Uterus (tissue), 4 donors: ENCODE data around the gene CPSF3. TPM values are rescaled to one million over a fixed set of nuclear protein-coding genes. Genes with fewer than 3 reads are reported as not detected.
"Not testable (repeated sequence)": the region's sequence is repeated elsewhere in the genome, so short reads cannot be mapped to it uniquely, and the experiment has no call there.

ENCODE experiments used
- DNase-seq, 2 donors: peaks; one replicate each; pipeline ENCODE4 v3.0.0-alpha.2; 2019 to 2020
- H3K27ac ChIP-seq, 2 donors: fragments of 200-600 bp; sonication (generic); 1 replicate in 1 of 2; 2 replicates in 1 of 2; pipeline ENCODE4 v1.5.1; 2016 to 2018
- H3K27me3 ChIP-seq, 2 donors: fragments of 200-600 bp; sonication (generic); one replicate each; pipeline ENCODE4 v1.5.1; 2018 to 2019; ENCODE audit warnings: control low read depth in 1 of 2
- H3K36me3 ChIP-seq, 2 donors: fragments of 200-600 bp; sonication (generic); one replicate each; pipeline ENCODE4 v1.5.1; 2019; ENCODE audit warnings: control low read depth in 1 of 2
- H3K4me1 ChIP-seq, 2 donors: fragments of 200-600 bp; sonication (generic); one replicate each; pipeline ENCODE4 v1.5.1; 2018 to 2019; ENCODE audit warnings: control low read depth in 1 of 2
- H3K4me3 ChIP-seq, 2 donors: fragments of 200-600 bp; sonication (generic); 1 replicate in 1 of 2; 2 replicates in 1 of 2; pipeline ENCODE4 v1.5.1; 2018 to 2019; ENCODE audit warnings: mild to moderate bottlenecking in 1 of 2
- H3K9me3 ChIP-seq, 2 donors: fragments of 200-600 bp; sonication (generic); one replicate each; pipeline ENCODE4 v1.5.1; 2019; ENCODE audit warnings: control low read depth in 1 of 2
- POLR2A ChIP-seq, 2 donors: fragments of 450-650 bp; IDR thresholded peaks; one replicate each; pipeline ENCODE4 v1.6.1; 2016; ENCODE audit warnings: antibody characterized with exemption in 2 of 2, mild to moderate bottlenecking in 1 of 2, moderate library complexity in 1 of 2
- intact Hi-C: fragments of 100-400 bp; cut with DNase I; formaldehyde crosslinking; loops from one replicate; pipeline ENCODE4 v1.15.1; 2023; ENCODE audit warnings: low total_unique reads
- total RNA-seq, 4 donors: library from RNA; depleted of rRNA in 3 of 4; stranded (reverse); fragments of >200 nt in 3 of 4; gene quantifications; one replicate each; pipeline versions ENCODE4 v1.1.0 to v1.2.4, GENCODE V29; 2014 to 2023
- TF ChIP-seq, protein P1 (sequence below), 4 experiments: fragments of 200-600 bp in 2 of 4; fragments of 450-650 bp in 2 of 4; sonication (generic) in 2 of 4; IDR thresholded peaks; one replicate each; pipeline ENCODE4 v1.5.1; 2016 to 2019; ENCODE audit warnings: antibody characterized with exemption in 4 of 4, mild to moderate bottlenecking in 2 of 4, moderate library complexity in 1 of 4
- donor health status: DM: yes; HTN: yes; CAD: no.

CPSF3 gene
- total RNA-seq, 4 donors from 2014 or later, result 7.2 to 45.2 (median 30.3) TPM

DNA sequence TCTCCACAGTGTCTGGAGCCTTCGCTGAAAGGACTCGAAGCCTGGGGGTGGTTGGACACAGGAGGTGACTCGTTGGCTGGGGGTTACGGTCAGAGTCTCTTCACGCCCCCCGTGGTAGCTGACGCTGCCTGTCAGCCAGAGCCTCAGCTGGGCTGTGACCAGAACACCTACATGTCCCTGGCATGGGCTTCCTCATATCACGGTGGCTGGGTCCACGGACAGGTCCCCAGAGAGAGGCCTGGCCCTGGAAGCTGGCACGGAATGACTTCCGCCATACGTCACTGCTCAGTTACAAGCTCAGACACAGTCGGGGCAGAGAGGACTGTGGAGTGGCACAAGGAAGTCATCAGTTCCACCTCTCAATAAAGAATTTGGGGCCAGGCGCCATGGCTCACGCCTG is 28.6 kb upstream of the CPSF3 start:
- no peak overlapping the region for H3K27ac ChIP-seq
- H3K9me3 ChIP-seq, result no peaks in the 10 kb centered on the region
- no peak for DNase-seq
- TF ChIP-seq POLR2A (IDR thresholded peaks at IDR 0.05), result no peak
- TF ChIP-seq, protein P1, sequence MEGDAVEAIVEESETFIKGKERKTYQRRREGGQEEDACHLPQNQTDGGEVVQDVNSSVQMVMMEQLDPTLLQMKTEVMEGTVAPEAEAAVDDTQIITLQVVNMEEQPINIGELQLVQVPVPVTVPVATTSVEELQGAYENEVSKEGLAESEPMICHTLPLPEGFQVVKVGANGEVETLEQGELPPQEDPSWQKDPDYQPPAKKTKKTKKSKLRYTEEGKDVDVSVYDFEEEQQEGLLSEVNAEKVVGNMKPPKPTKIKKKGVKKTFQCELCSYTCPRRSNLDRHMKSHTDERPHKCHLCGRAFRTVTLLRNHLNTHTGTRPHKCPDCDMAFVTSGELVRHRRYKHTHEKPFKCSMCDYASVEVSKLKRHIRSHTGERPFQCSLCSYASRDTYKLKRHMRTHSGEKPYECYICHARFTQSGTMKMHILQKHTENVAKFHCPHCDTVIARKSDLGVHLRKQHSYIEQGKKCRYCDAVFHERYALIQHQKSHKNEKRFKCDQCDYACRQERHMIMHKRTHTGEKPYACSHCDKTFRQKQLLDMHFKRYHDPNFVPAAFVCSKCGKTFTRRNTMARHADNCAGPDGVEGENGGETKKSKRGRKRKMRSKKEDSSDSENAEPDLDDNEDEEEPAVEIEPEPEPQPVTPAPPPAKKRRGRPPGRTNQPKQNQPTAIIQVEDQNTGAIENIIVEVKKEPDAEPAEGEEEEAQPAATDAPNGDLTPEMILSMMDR (IDR thresholded peaks at IDR 0.05), result no peak
- H3K27me3 ChIP-seq, result no peaks in the 10 kb centered on the region
- H3K4me1 ChIP-seq, result peaks cover 0 to 6% of the 10 kb centered on the region in 2 donors
- no peak overlapping the region for H3K4me3 ChIP-seq
- H3K36me3 ChIP-seq, result no peaks in the 10 kb centered on the region
- intact Hi-C loops, result no loop called here

DNA sequence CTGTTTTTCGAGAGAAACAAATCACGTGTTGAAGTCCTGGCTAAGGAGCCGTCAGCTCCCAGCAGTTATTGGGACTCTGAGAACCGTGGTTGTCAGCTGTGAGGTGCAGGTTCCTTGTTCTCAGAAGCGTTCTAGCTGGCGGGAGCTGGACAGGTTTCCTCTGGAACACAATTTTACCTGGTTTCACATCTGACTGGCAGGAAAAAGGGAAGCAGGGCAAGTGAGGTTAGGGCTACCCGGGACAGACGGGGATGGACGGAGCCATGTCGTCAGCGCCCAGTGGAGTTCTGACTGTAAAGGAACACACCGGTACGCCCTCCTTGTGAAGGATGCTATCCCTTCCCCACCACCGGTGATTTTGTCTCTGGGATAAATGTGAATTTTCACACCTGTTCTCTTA is 26.3 kb upstream of the CPSF3 start:
- peaks cover 0 to 6% of the 10 kb centered on the region in 2 donors for H3K4me1 ChIP-seq
- intact Hi-C loops, result no loop called here
- H3K4me3 ChIP-seq, result no peak overlapping the region
- H3K9me3 ChIP-seq, result no peaks in the 10 kb centered on the region
- DNase-seq, result no peak
- TF ChIP-seq, protein P1 (IDR thresholded peaks at IDR 0.05), result no peak
- no peak for TF ChIP-seq POLR2A (IDR thresholded peaks at IDR 0.05)
- no peaks in the 10 kb centered on the region for H3K27me3 ChIP-seq
- peak overlapping the region; percentile 36 to 61 for H3K27ac ChIP-seq
- no peaks in the 10 kb centered on the region for H3K36me3 ChIP-seq

DNA sequence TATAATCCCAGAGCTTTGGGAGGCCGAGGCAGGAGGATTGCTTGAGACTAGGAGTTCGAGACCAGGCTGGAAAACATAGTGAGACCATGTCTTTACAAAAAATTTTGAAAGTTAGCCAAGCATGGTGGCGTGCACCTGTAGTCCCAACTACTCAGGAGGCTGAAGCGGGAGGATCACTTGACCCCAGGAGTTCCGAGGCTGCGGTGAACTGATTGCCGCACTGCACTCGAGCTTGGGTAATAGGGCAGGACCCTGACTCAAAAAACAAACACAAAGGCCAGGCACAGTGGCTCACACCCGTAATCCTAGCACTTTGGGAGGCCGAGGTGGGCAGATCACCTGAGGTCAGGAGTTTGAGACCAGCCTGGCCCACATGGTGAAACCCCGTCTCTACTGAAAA is 25.2 kb upstream of the CPSF3 start:
- DNase-seq, H3K9me3 ChIP-seq, intact Hi-C loops, H3K4me1 ChIP-seq, H3K27me3 ChIP-seq, H3K4me3 ChIP-seq, H3K36me3 ChIP-seq: not testable (repeated sequence)
- H3K27ac ChIP-seq, result peak overlapping the region; percentile 82 to 89

- peak; percentile 71 to 82 for DNase-seq
- H3K27ac ChIP-seq, result peak overlapping the region; percentile 82 to 89
Observed at GRCh38 chr2:9398881-9399780, 24.3 kb upstream of the CPSF3 start.

DNA sequence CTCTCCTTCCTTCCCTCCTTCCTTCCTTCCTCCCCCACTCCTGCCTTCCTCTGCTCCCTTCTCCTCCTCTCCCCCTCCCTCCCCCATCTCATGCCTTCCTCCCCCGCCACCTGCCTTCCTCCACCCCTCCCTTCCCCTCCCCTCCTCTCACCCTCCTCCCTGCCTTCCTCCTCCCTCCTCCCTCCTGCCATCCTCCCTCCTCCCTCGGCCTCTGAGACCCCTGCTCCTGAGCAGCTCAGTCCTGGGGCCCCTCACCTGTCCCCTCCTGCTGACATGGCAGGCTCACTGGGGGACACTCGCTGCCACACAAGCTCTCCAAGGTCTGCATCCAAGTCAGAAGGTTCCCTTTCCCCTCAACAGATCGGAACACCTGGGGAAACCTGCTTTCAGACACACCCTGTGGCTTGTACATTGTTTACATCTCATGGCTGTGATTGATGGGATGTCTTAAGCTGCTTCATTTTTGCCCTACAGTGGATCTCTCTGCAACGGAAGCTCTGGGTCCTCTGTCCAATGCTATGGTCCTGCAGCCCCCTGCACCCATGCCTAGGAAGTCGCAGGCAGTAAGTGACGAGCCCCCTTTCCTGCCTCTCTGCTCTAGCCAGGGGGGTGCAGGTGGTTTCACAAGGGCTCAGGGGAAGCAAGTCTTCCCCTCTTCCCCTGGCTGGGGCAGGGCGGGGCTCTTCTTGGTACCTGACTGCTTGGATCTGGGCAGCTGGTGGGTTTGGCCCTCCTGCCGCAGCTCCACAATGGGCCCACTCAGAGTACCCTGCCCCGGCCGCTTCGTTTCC is 23.0 kb upstream of the CPSF3 start:
- Histone ChIP-seq H3K27me3 (no peaks in the 10 kb centered on the region), H3K9me3 (no peaks in the 10 kb centered on the region), H3K27ac (peak overlapping the region; percentile 82 to 89), H3K4me1 (peaks cover 0 to 6% of the 10 kb centered on the region in 2 donors), H3K36me3 (no peaks in the 10 kb centered on the region), H3K4me3 (no peak overlapping the region)
- intact Hi-C loops, result no loop called here
- no peak for TF ChIP-seq POLR2A (IDR thresholded peaks at IDR 0.05)
- TF ChIP-seq, protein P1 (IDR thresholded peaks at IDR 0.05), result no peak
- DNase-seq, result no peak

More at GRCh38 chr2:9398881-9399780, 24.3 kb upstream of the CPSF3 start:
- Histone ChIP-seq H3K36me3 (no peaks in the 10 kb centered on the region), H3K4me1 (peaks cover 0 to 6% of the 10 kb centered on the region in 2 donors), H3K9me3 (no peaks in the 10 kb centered on the region), H3K4me3 (no peak overlapping the region), H3K27me3 (no peaks in the 10 kb centered on the region)
- TF ChIP-seq, protein P1 (IDR thresholded peaks at IDR 0.05), result no peak
- peak; percentile 30 to 48 for TF ChIP-seq POLR2A (IDR thresholded peaks at IDR 0.05)
- intact Hi-C loops, result no loop called here
